Measurements from ENCODE around the gene AMELY. TPM values are rescaled to one million over a fixed set of nuclear protein-coding genes. Genes with fewer than 3 reads are reported as not detected.

AMELY gene
- total and polyA plus RNA-seq, 2 donors (not counting 1 experiment from before 2014, with no cell fraction given) = not detected

DNA sequence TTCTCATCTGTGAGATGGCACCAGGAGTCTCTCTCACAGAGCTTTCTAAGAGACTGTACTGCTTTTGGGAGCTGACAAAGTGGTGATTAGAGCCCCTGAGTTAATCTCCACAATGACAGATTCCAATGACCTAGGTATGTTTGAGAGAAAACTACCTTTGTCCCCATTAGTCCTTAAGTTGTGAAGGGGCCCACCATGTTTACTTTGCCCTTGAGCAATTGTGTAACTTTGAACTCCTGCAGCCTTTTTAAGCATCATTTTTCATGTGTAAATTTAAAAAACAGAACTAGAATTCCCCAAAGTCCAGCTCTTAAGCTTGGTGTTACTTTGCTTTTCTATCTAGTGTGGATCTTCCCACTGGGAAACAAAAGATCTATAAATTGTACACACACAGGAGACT lies 1.8 kb upstream of the AMELY start:
- Histone ChIP-seq H3K4me3 (replicated peaks in 1 of 4; ENCODE audit: control extremely low read depth in 1 of 4, insufficient read depth in 1 of 4, low read depth in 3 of 4, low read length in 4 of 4) (no peak overlapping the region), H3K4me1 (ENCODE audit: control insufficient read depth, extremely low read depth, insufficient read depth, low read length) (no peaks in the 10 kb centered on the region), H3K36me3 (ENCODE audit: control insufficient read depth, insufficient read depth, low read length) (no peaks in the 10 kb centered on the region), H3K9me3 (ENCODE audit: control insufficient read depth, insufficient read depth, low read depth, low read length) (no peaks in the 10 kb centered on the region), H3K79me2 (ENCODE audit: control insufficient read depth, insufficient read depth, low read length) (no peaks in the 10 kb centered on the region), H3K4me2 (ENCODE audit: extremely low read depth, insufficient read depth, low read length) (no peak overlapping the region), H3K27me3 (ENCODE audit: control insufficient read depth, insufficient read depth, low read length) (no peaks in the 10 kb centered on the region), H3K9ac (ENCODE audit: insufficient read depth, low read length) (no peak overlapping the region), H2AFZ (ENCODE audit: low read length) (no peak overlapping the region), H4K20me1 (ENCODE audit: control insufficient read depth, extremely low read depth, insufficient read depth, low read length) (no peaks in the 10 kb centered on the region), H3K27ac (ENCODE audit: insufficient read depth, low read length) (no peak overlapping the region)
- no peak for TF ChIP-seq EZH2 (IDR thresholded peaks at IDR 0.05; ENCODE audit: low read length, missing control alignments)
- TF ChIP-seq, protein P1, sequence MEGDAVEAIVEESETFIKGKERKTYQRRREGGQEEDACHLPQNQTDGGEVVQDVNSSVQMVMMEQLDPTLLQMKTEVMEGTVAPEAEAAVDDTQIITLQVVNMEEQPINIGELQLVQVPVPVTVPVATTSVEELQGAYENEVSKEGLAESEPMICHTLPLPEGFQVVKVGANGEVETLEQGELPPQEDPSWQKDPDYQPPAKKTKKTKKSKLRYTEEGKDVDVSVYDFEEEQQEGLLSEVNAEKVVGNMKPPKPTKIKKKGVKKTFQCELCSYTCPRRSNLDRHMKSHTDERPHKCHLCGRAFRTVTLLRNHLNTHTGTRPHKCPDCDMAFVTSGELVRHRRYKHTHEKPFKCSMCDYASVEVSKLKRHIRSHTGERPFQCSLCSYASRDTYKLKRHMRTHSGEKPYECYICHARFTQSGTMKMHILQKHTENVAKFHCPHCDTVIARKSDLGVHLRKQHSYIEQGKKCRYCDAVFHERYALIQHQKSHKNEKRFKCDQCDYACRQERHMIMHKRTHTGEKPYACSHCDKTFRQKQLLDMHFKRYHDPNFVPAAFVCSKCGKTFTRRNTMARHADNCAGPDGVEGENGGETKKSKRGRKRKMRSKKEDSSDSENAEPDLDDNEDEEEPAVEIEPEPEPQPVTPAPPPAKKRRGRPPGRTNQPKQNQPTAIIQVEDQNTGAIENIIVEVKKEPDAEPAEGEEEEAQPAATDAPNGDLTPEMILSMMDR (conservative IDR thresholded peaks at IDR 0.05 in 1 of 2, IDR thresholded peaks at IDR 0.05 in 1 of 2; ENCODE audit: low read depth in 1 of 2, low read length in 2 of 2) = no peak
- DNase-seq (ENCODE audit: low read depth in 2 of 2) = no peak

DNA sequence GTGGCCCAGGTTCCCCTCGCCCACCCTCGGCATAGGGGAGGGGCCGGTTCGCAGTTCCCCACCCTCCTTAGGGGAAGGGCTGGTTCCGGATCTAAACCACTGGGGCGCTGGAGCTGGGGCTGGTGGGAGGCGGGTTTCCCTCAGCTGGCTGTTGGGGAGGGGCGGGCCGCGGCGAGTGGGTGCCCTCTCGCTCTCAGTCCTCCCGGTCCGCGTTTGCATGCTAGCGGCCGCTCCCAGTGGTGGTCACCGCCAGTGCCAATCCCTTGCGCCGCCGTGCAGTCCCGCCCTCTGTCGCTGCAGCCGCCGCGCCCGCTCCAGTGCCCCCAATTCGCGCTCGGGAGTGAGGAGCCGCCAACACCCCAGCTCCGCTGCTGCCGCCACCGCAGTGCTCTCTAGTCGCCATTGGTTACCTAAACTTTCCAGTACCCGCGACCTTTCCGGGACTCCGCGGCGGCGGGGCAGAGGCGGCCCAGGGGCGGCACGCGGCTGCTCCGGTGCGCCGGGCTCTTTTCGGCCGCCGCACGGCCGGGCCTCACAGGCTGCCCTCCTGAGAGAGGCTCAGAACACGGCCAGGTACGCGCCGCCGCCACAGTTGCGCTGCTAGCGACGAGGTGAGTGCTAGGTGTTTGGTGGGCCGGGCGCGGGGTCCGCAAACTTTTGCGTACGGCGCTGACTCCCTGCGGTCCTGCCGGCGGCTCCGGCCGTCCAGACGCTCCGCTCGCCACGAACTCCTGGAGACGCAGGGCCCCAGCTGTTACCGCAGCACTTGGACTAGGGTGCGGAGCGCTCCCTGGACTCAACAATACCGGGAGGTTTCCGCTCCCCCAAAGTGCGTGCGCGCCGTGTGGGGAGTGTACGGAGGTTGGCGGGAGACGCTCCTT lies 940 bp downstream of the AMELY start, which contains the start of gene TBL1Y:
TSS of gene TBL1Y (plus strand) at position 326 of the 881 bp plus-strand sequence. CDS start 114,388 bp downstream, outside the sequence.
- Histone ChIP-seq H3K4me3 (replicated peaks in 1 of 4; ENCODE audit: control extremely low read depth in 1 of 4, insufficient read depth in 1 of 4, low read depth in 3 of 4, low read length in 4 of 4) (no peak within 1 kb of the TSS), H3K79me2 (ENCODE audit: control insufficient read depth, insufficient read depth, low read length) (no peaks in the 10 kb centered on the region), H3K36me3 (ENCODE audit: control insufficient read depth, insufficient read depth, low read length) (no peaks in the 10 kb centered on the region), H2AFZ (ENCODE audit: low read length) (no peak within 1 kb of the TSS), H3K4me1 (ENCODE audit: control insufficient read depth, extremely low read depth, insufficient read depth, low read length) (no peaks in the 10 kb centered on the region), H3K4me2 (ENCODE audit: extremely low read depth, insufficient read depth, low read length) (no peak within 1 kb of the TSS), H3K27me3 (ENCODE audit: control insufficient read depth, insufficient read depth, low read length) (no peaks in the 10 kb centered on the region), H3K9me3 (ENCODE audit: control insufficient read depth, insufficient read depth, low read depth, low read length) (no peaks in the 10 kb centered on the region), H4K20me1 (ENCODE audit: control insufficient read depth, extremely low read depth, insufficient read depth, low read length) (no peaks in the 10 kb centered on the region), H3K9ac (ENCODE audit: insufficient read depth, low read length) (no peak within 1 kb of the TSS), H3K27ac (ENCODE audit: insufficient read depth, low read length) (no peak within 1 kb of the TSS)
- TF ChIP-seq, protein P1 (conservative IDR thresholded peaks at IDR 0.05 in 1 of 2, IDR thresholded peaks at IDR 0.05 in 1 of 2; ENCODE audit: low read depth in 1 of 2, low read length in 2 of 2) = no peak
- no peak for DNase-seq (ENCODE audit: low read depth in 2 of 2)

DNA sequence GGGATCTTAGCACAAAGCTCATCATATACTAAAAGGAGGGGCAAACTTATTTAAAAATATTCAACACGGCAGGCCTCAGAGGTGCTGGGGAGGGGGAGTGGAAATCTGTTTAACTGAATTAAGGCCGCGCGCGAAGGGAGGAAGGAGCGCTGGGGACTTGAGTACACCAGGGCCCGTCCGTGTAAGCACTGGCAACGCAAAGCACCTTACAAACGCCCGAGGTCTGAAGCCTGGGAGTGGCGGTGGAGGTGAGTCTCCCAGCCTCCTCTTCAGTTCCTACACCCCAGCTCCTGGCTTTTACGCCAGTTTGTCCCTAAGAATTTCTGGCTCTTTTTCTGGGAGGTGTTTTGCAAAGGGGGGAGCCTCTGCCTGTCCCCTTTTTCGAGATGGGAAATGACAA lies 1.7 kb downstream of the AMELY start:
- Histone ChIP-seq H3K79me2 (ENCODE audit: control insufficient read depth, insufficient read depth, low read length) (no peaks in the 10 kb centered on the region), H3K36me3 (ENCODE audit: control insufficient read depth, insufficient read depth, low read length) (no peaks in the 10 kb centered on the region), H3K27me3 (ENCODE audit: control insufficient read depth, insufficient read depth, low read length) (no peaks in the 10 kb centered on the region), H3K9me3 (ENCODE audit: control insufficient read depth, insufficient read depth, low read depth, low read length) (no peaks in the 10 kb centered on the region), H4K20me1 (ENCODE audit: control insufficient read depth, extremely low read depth, insufficient read depth, low read length) (no peaks in the 10 kb centered on the region), H3K9ac (ENCODE audit: insufficient read depth, low read length) (no peak overlapping the region), H3K4me1 (ENCODE audit: control insufficient read depth, extremely low read depth, insufficient read depth, low read length) (no peaks in the 10 kb centered on the region), H3K4me3 (replicated peaks in 1 of 4; ENCODE audit: control extremely low read depth in 1 of 4, insufficient read depth in 1 of 4, low read depth in 3 of 4, low read length in 4 of 4) (no peak overlapping the region), H3K27ac (ENCODE audit: insufficient read depth, low read length) (no peak overlapping the region), H3K4me2 (ENCODE audit: extremely low read depth, insufficient read depth, low read length) (no peak overlapping the region), H2AFZ (ENCODE audit: low read length) (no peak overlapping the region)
- no peak for TF ChIP-seq EZH2 (IDR thresholded peaks at IDR 0.05; ENCODE audit: low read length, missing control alignments)
- TF ChIP-seq, protein P1 (conservative IDR thresholded peaks at IDR 0.05 in 1 of 2, IDR thresholded peaks at IDR 0.05 in 1 of 2; ENCODE audit: low read depth in 1 of 2, low read length in 2 of 2) = no peak
- DNase-seq (ENCODE audit: low read depth in 2 of 2) = no peak

All from fibroblast of lung (primary cell).